H1 (cell line): ENCODE results near the gene MBNL3. TPM values are rescaled to one million over a fixed set of nuclear protein-coding genes. Genes with fewer than 3 reads are reported as not detected.
A peak's percentile ranks its signal among the peaks of the same experiment; 100 is the strongest.

Source experiments
- CTCF ChIA-PET: fragments of 300-600 bp; sonication (Branson Sonifier 250); formaldehyde crosslinking; loops from one replicate; lab custom pipeline; 2021; ENCODE audit not compliant: partially characterized antibody; lab: Charles Lee
- POLR2A ChIA-PET: fragments of 300-600 bp; sonication (Branson Sonifier 250); formaldehyde crosslinking; loops from one replicate; lab custom pipeline; 2021; ENCODE audit warnings: inconsistent platforms; ENCODE audit not compliant: partially characterized antibody; lab: Charles Lee
- DNase-seq, 2 experiments: peaks; one replicate each; pipeline versions ENCODE4 v3.0.0 to v3.0.0-alpha.2; 2010 to 2022; ENCODE audit warnings: low spot score in 2 of 2, low read depth in 1 of 2, mixed read lengths in 1 of 2
- FAIRE-seq: peaks from 2 replicates; lab custom pipeline; 2011; peaks lifted over from hg19 to GRCh38; lab: Jason Lieb, UNC
- H2AFZ ChIP-seq: 2 replicates; pipeline ENCODE4 v1.8.1; 2012; ENCODE audit warnings: low read length, inconsistent platforms
- H2AK5ac ChIP-seq: 2 replicates; pipeline ENCODE4 v1.6.1; 2013; ENCODE audit warnings: low read depth, low read length
- H2BK120ac ChIP-seq: replicated peaks from 2 replicates; pipeline ENCODE3; 2013; ENCODE audit warnings: low read depth, low read length, inconsistent platforms
- H2BK12ac ChIP-seq: 2 replicates; pipeline ENCODE4 v1.6.1; 2013; ENCODE audit warnings: low read depth, low read length
- H2BK15ac ChIP-seq: 2 replicates; pipeline ENCODE4 v1.6.1; 2013; ENCODE audit warnings: low read length
- H2BK20ac ChIP-seq: 2 replicates; pipeline ENCODE4 v1.6.1; 2013; ENCODE audit warnings: low read length
- H2BK5ac ChIP-seq: 2 replicates; pipeline ENCODE4 v1.6.1; 2013; ENCODE audit warnings: low read depth, low read length
- H3K14ac ChIP-seq: 2 replicates; pipeline ENCODE4 v1.6.1; 2013; ENCODE audit warnings: inconsistent platforms; ENCODE audit not compliant: insufficient read length
- H3K18ac ChIP-seq: 2 replicates; pipeline ENCODE4 v1.6.1; 2013; ENCODE audit warnings: low read length; ENCODE audit errors: extremely low read depth
- H3K23ac ChIP-seq: 2 replicates; pipeline ENCODE4 v1.6.1; 2013; ENCODE audit warnings: inconsistent platforms; ENCODE audit not compliant: insufficient read length
- H3K23me2 ChIP-seq: 2 replicates; pipeline ENCODE4 v1.6.1; 2013; ENCODE audit warnings: low read depth, low read length
- H3K27ac ChIP-seq: 2 replicates; pipeline ENCODE4 v1.6.1; 2011; ENCODE audit warnings: low read depth, low read length, inconsistent platforms
- H3K27me3 ChIP-seq, 4 experiments: replicated peaks in 1 of 4; 1 replicate in 1 of 4; 2 replicates in 3 of 4; pipeline versions ENCODE4 v1.6.1 to v1.8.1; 2011 to 2013; ENCODE audit warnings: low read length in 3 of 4, mild to moderate bottlenecking in 3 of 4, inconsistent platforms in 2 of 4, mixed read lengths in 2 of 4, moderate library complexity in 1 of 4; ENCODE audit not compliant: control insufficient read depth in 3 of 4, insufficient read depth in 3 of 4; ENCODE audit errors: extremely low read depth in 1 of 4
- H3K36me3 ChIP-seq, 4 experiments: 2 replicates each; pipeline versions ENCODE4 v1.6.1 to v1.8.1; 2011 to 2013; ENCODE audit warnings: mild to moderate bottlenecking in 4 of 4, low read length in 3 of 4, moderate library complexity in 2 of 4, control low read depth in 1 of 4, inconsistent platforms in 1 of 4; ENCODE audit not compliant: insufficient read depth in 4 of 4, control insufficient read depth in 2 of 4
- H3K4ac ChIP-seq: replicated peaks from 2 replicates; pipeline ENCODE3; 2013; ENCODE audit warnings: low read length, low read depth, mixed read lengths, inconsistent platforms; ENCODE audit not compliant: insufficient read length
- H3K4me1 ChIP-seq, 4 experiments: replicated peaks in 1 of 4; 1 replicate in 1 of 4; 2 replicates in 3 of 4; pipeline versions ENCODE4 v1.6.1 to v1.8.1; 2011 to 2013; ENCODE audit warnings: low read length in 3 of 4, inconsistent platforms in 2 of 4, mixed read lengths in 1 of 4; ENCODE audit not compliant: insufficient read depth in 4 of 4, control insufficient read depth in 3 of 4
- H3K4me2 ChIP-seq, 2 experiments: 2 replicates each; pipeline versions ENCODE4 v1.6.1 to v1.8.1; 2011 to 2013; ENCODE audit warnings: low read depth in 2 of 2, low read length in 2 of 2, control low read depth in 1 of 2, inconsistent platforms in 1 of 2, mild to moderate bottlenecking in 1 of 2; ENCODE audit not compliant: insufficient read depth in 1 of 2
- H3K4me3 ChIP-seq, 4 experiments: fragments of 200-600, 300-600 bp in 1 of 4; sonication (generic), shearing (Covaris generic), sonication (Bioruptor Twin) in 1 of 4; 2 replicates each; pipeline versions ENCODE4 v1.5.1 to v1.8.1; 2011 to 2016; ENCODE audit warnings: low read length in 4 of 4, low read depth in 3 of 4, control low read depth in 2 of 4, inconsistent platforms in 2 of 4, mild to moderate bottlenecking in 2 of 4, mixed read lengths in 1 of 4, moderate library complexity in 1 of 4; ENCODE audit not compliant: insufficient read depth in 2 of 4; ENCODE audit errors: extremely low read depth in 1 of 4
- H3K56ac ChIP-seq: replicated peaks from 2 replicates; pipeline ENCODE3; 2013; ENCODE audit warnings: low read depth, mild to moderate bottlenecking, mixed read lengths, low read length, inconsistent platforms; ENCODE audit not compliant: insufficient read length
- H3K79me1 ChIP-seq: 2 replicates; pipeline ENCODE4 v1.6.1; 2013; ENCODE audit warnings: low read depth, low read length, control low read depth
- H3K79me2 ChIP-seq, 2 experiments: 2 replicates each; pipeline versions ENCODE4 v1.6.1 to v1.8.1; 2012 to 2013; ENCODE audit warnings: low read length in 2 of 2, mild to moderate bottlenecking in 2 of 2, inconsistent platforms in 1 of 2; ENCODE audit not compliant: insufficient read depth in 2 of 2, control insufficient read depth in 1 of 2
- H3K9ac ChIP-seq, 4 experiments: replicated peaks in 1 of 4; 1 replicate in 1 of 4; 2 replicates in 3 of 4; pipeline versions ENCODE4 v1.6.1 to v1.8.1; 2011 to 2013; ENCODE audit warnings: low read depth in 3 of 4, low read length in 3 of 4, control low read depth in 2 of 4, mild to moderate bottlenecking in 2 of 4, moderate library complexity in 2 of 4, inconsistent platforms in 1 of 4; ENCODE audit errors: extremely low read depth in 1 of 4
- H3K9me3 ChIP-seq, 2 experiments: 2 replicates each; pipeline versions ENCODE4 v1.6.1 to v1.8.1; 2012 to 2013; ENCODE audit warnings: mild to moderate bottlenecking in 2 of 2, moderate library complexity in 2 of 2, control low read depth in 1 of 2, inconsistent platforms in 1 of 2, low read depth in 1 of 2, low read length in 1 of 2, mixed read lengths in 1 of 2; ENCODE audit not compliant: insufficient read depth in 2 of 2
- H4K20me1 ChIP-seq, 2 experiments: replicated peaks in 1 of 2; 2 replicates each; pipeline versions ENCODE3 to v1.8.1; 2011 to 2013; ENCODE audit warnings: inconsistent platforms in 2 of 2, low read length in 2 of 2, mild to moderate bottlenecking in 1 of 2; ENCODE audit not compliant: insufficient read depth in 2 of 2, control insufficient read depth in 1 of 2
- H4K5ac ChIP-seq: 2 replicates; pipeline ENCODE4 v1.6.1; 2013; ENCODE audit warnings: low read length, low read depth, mixed read lengths, inconsistent platforms; ENCODE audit not compliant: insufficient read length
- H4K8ac ChIP-seq: 2 replicates; pipeline ENCODE4 v1.8.0; 2013; ENCODE audit warnings: mild to moderate bottlenecking, moderate library complexity, low read length, inconsistent platforms; ENCODE audit not compliant: insufficient read depth; ENCODE audit errors: extremely low read depth
- H4K91ac ChIP-seq: replicated peaks from 2 replicates; pipeline ENCODE3; 2013; ENCODE audit warnings: low read length, mixed read lengths, inconsistent platforms; ENCODE audit not compliant: insufficient read length
- CEBPB ChIP-seq: IDR thresholded peaks from 2 replicates; pipeline ENCODE4 v1.6.1; 2012; ENCODE audit warnings: low read depth, low read length
- CTCF ChIP-seq, 3 experiments: IDR thresholded peaks; 1 replicate in 2 of 3; 2 replicates in 1 of 3; pipeline versions ENCODE4 v1.5.1 to v1.6.1; 2011; ENCODE audit warnings: low read length in 3 of 3, mild to moderate bottlenecking in 3 of 3, inconsistent platforms in 2 of 3, low read depth in 1 of 3, moderate library complexity in 1 of 3; ENCODE audit not compliant: insufficient read depth in 1 of 3; ENCODE audit errors: control extremely low read depth in 1 of 3
- KDM1A ChIP-seq: fragments of 200-600, 300-600 bp; sonication (generic); IDR thresholded peaks from 2 replicates; pipeline ENCODE4 v1.7.1; 2016; ENCODE audit warnings: mild to moderate bottlenecking, low read length, borderline replicate concordance
- RAD21 ChIP-seq, 2 experiments: IDR thresholded peaks in 1 of 2; conservative IDR thresholded peaks in 1 of 2; 2 replicates each; pipeline ENCODE4 v1.6.1; 2011; ENCODE audit warnings: low read depth in 2 of 2, low read length in 2 of 2, improper control_type of control experiment in 1 of 2, inconsistent platforms in 1 of 2, mild to moderate bottlenecking in 1 of 2, moderate library complexity in 1 of 2
- SAP30 ChIP-seq: fragments of 300-600 bp; sonication (generic); IDR thresholded peaks from 2 replicates; pipeline ENCODE4 v1.7.1; 2012; ENCODE audit warnings: low read length, moderate library complexity, mild to moderate bottlenecking, inconsistent platforms; ENCODE audit not compliant: insufficient read depth, insufficient replicate concordance
- WGBS, 2 experiments: shearing (Covaris generic) in 1 of 2; methylation state at CpG; one replicate each; pipeline versions ENCODE4 v1.1.6 to v1.1.7; 2013 to 2015; ENCODE audit warnings: low lambda C conversion rate in 2 of 2, mixed read lengths in 2 of 2, inconsistent platforms in 1 of 2, low coverage in 1 of 2, missing lambda C conversion rate in 1 of 2; ENCODE audit not compliant: insufficient replicate concordance in 2 of 2, insufficient coverage in 1 of 2, insufficient read length in 1 of 2; ENCODE audit errors: extremely low coverage in 1 of 2, missing lambda C conversion rate in 1 of 2; 5-methylcytosine and 5-hydroxymethylcytosine counted together
- polyA plus RNA-seq, 7 experiments: library from polyadenylated mRNA; depleted of rRNA in 3 of 7; stranded (reverse) in 5 of 7; unstranded in 2 of 7; fragments of >200 nt in 5 of 7; fragments of 200-250 nt in 2 of 7; gene quantifications; 1 replicate in 5 of 7; 2 replicates in 1 of 7; 4 replicates in 1 of 7; pipeline versions ENCODE4 v1.2.1 to v1.2.3, GENCODE V29; 2011 to 2013; ENCODE audit warnings: missing spikeins in 2 of 7, mixed read lengths in 2 of 7
- total RNA-seq: library from RNA; stranded (reverse); fragmentation: NEBNext Ultra II Directional; extraction: Animal tissue kit (Norgen Biotek cat#: 25700); gene quantifications from 2 replicates; pipeline ENCODE4 v1.2.1, GENCODE V29; 2021

The MBNL3 gene
- total and polyA plus RNA-seq, 2 of the 8 experiments (the other 6 are each of a cell fraction or from before 2014, with no cell fraction given) = 3.5 to 4.3 TPM

GRCh38 chrX:132413459-132413858 lies 75.4 kb downstream of the MBNL3 start:
- TF ChIP-seq CTCF (IDR thresholded peaks at IDR 0.05; ENCODE audit: control extremely low read depth in 1 of 3, insufficient read depth in 1 of 3, low read depth in 1 of 3, low read length in 3 of 3) (peak; percentile 42 to 83 (median 53)), CEBPB (peak; percentile 92), KDM1A (no peak), RAD21 (IDR thresholded peaks at IDR 0.05 in 1 of 2, conservative IDR thresholded peaks at IDR 0.05 in 1 of 2; ENCODE audit: low read depth in 2 of 2, low read length in 2 of 2) (peak; percentile 11 to 34; a peak in 3 of 4 replicates), SAP30 (no peak)
- Histone ChIP-seq H4K8ac (no peak overlapping the region), H3K36me3 (no peaks in the 10 kb centered on the region), H3K79me2 (no peaks in the 10 kb centered on the region), H3K18ac (no peak overlapping the region), H3K56ac (no peak overlapping the region), H3K9ac (no peak overlapping the region), H3K27me3 (peaks cover 0 to 2% (median 0%) of the 10 kb centered on the region in 4 experiments; a peak in 3 of 7 replicates), H2BK5ac (no peak overlapping the region), H4K20me1 (no peaks in the 10 kb centered on the region), H3K23ac (no peak overlapping the region), H4K5ac (no peak overlapping the region), H2BK15ac (no peak overlapping the region), H3K79me1 (no peaks in the 10 kb centered on the region), H2AK5ac (no peak overlapping the region), H2BK20ac (no peak overlapping the region), H3K27ac (no peak overlapping the region), H3K4me2 (peak overlapping the region; percentile 64 to 81), H2BK12ac (no peak overlapping the region), H2BK120ac (no peak overlapping the region), H3K14ac (no peak overlapping the region), H3K4me3 (peak overlapping the region in 1 of 4 experiments; percentile 57; a peak in 2 of 8 replicates), H3K4ac (no peak overlapping the region), H3K9me3 (no peaks in the 10 kb centered on the region), H2AFZ (no peak overlapping the region), H3K4me1 (peaks cover 4 to 21% (median 12%) of the 10 kb centered on the region in 4 experiments; a peak in 6 of 7 replicates), H3K23me2 (no peaks in the 10 kb centered on the region), H4K91ac (no peak overlapping the region)
- POLR2A ChIA-PET = interaction anchor here (1.2 to 1.7 kb wide), 2 partner anchors 20 to 75 kb away, joined by 3 to 5 read pairs; partner anchors contain the start of gene MBNL3
- no peak for FAIRE-seq
- 11% methylated on average over 7 of the region's 7 CpGs; no CpG with 5 or more reads in 1 of the 2 experiments for WGBS, 2 experiments
- CTCF ChIA-PET = interaction anchor here (0.7 to 1.7 kb wide), 11 partner anchors 8 to 213 kb away, joined by 3 to 9 read pairs (median 4); no protein-coding TSS in a partner anchor
- peak in 1 of 2 experiments; percentile 47 for DNase-seq
